AG04449 (cell line): ENCODE results near the gene DMRT1.

Experiments used
- CTCF ChIA-PET: fragments of 350-600 bp; formaldehyde crosslinking; extraction: SDS; loops from one replicate; lab custom pipeline; 2021; ENCODE audit warnings: antibody characterized with exemption; lab: Yijun Ruan, JAX
- POLR2A ChIA-PET: fragments of 400-600, 350-600 bp; formaldehyde crosslinking; extraction: SDS; loops from one replicate; lab custom pipeline; 2020; ENCODE audit warnings: antibody characterized with exemption, inconsistent platforms; lab: Yijun Ruan, JAX
- DNase-seq: peaks from one replicate; pipeline ENCODE4 v3.0.0-alpha.2; 2010; ENCODE audit warnings: low read depth, low spot score
- H3K4me3 ChIP-seq: 2 replicates; pipeline ENCODE4 v1.5.1; 2011; ENCODE audit warnings: low read depth, mild to moderate bottlenecking, control low read depth, low read length
- TF ChIP-seq, protein P1 (sequence below): IDR thresholded peaks from one replicate; pipeline ENCODE4 v1.5.1; 2011; ENCODE audit warnings: mild to moderate bottlenecking, moderate library complexity, low read length, control low read depth, inconsistent platforms; ENCODE audit not compliant: insufficient read depth; ENCODE audit errors: missing control alignments

The DMRT1 gene

DNA sequence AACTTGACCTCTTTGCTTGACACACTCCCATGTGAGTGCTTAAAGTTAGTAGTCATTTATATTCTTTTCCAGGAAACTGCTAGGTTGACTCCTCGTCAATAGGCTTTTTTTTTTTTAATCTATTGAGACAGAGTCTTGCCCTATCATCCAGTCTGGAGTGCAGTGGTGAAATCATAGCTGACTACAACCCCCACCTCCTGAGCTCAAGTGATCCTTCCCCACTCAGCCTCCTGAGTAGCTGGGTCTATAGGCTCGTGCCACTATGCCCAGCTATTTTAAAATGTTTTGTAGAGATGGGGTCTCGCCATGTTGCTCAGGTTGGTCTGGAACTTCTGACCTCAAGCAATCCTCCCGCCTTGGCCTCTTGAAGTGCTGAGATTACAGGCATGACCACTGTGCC, 34.9 kb downstream of the DMRT1 start:
- ChIA-PET POLR2A (no interaction called here), CTCF (no interaction called here)
- TF ChIP-seq, protein P1, sequence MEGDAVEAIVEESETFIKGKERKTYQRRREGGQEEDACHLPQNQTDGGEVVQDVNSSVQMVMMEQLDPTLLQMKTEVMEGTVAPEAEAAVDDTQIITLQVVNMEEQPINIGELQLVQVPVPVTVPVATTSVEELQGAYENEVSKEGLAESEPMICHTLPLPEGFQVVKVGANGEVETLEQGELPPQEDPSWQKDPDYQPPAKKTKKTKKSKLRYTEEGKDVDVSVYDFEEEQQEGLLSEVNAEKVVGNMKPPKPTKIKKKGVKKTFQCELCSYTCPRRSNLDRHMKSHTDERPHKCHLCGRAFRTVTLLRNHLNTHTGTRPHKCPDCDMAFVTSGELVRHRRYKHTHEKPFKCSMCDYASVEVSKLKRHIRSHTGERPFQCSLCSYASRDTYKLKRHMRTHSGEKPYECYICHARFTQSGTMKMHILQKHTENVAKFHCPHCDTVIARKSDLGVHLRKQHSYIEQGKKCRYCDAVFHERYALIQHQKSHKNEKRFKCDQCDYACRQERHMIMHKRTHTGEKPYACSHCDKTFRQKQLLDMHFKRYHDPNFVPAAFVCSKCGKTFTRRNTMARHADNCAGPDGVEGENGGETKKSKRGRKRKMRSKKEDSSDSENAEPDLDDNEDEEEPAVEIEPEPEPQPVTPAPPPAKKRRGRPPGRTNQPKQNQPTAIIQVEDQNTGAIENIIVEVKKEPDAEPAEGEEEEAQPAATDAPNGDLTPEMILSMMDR = no peak
- no peak overlapping the region for H3K4me3 ChIP-seq
- DNase-seq = no peak

DNA sequence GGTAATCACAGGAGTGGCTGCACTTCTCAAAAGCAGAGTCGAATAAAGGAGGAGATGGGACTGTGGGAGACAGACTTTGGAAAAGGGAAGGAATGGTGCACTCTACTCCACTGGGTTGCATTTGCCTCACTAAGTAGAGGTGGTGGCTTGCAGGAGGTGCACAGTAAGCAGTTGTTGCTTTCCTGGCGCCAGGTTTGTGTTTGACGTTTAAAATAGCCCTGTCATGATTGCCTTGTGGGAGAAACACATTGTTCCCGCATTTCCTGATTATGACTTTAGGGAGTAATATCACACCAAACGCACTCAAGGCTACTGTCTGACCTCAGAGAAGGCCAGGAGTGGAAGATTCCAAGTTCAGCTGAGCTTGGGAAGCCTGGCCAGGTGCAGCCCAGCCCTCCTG, 36.7 kb downstream of the DMRT1 start:
- ChIA-PET CTCF (no interaction called here), POLR2A (no interaction called here)
- H3K4me3 ChIP-seq = no peak overlapping the region
- TF ChIP-seq, protein P1 = no peak
- DNase-seq = no peak

DNA sequence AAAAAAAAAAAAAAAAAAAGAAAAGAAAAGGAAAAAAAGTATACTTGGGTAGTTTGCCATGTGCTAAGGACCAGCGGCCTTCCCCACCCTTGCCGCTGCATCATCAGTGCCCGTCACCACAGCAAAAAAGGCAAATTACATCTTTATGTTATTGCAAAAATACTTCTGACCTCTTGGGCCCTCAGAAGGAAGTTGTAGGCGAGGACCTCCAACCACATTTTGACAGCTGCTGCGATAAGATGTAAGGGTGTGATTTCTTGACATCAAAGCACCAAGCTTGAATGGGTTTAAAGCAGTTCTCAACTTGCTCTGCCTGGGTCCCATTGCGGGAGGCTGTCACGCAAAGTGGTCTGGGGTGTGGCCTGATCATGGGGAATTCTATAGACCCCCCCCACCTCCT, 39.2 kb downstream of the DMRT1 start:
- no peak for DNase-seq
- no peak overlapping the region for H3K4me3 ChIP-seq
- TF ChIP-seq, protein P1 = no peak
- POLR2A ChIA-PET = no interaction called here
- CTCF ChIA-PET = interaction anchor here (0.7 kb wide), 1 partner anchor 12 kb away, joined by 3 read pairs; no protein-coding TSS in a partner anchor

DNA sequence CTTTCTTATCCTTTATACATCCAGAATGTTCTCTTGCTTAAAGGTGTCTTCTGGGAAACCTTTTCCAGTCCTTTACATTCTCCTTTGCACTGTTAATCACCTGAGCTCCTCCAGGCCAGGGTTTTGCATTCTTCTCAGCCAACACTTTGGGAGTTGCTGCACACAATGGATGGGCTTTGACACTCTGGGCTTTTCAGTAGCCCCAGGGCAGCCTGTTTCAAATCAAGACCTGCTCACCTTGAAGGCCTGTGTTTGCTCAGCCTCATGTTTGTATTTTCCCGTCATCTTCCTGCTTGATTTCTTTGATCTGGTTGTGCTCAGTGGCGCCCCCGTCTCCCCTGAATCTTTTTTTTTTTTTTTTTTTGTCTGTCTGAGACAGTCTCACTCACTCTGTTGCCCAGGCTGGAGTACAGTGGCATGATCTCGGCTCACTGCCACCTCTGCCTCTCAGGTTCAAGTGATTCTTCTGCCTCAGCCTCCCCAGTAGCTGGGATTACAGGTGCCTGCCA, 41.0 kb downstream of the DMRT1 start:
- no peak overlapping the region for H3K4me3 ChIP-seq
- DNase-seq = no peak
- ChIA-PET CTCF (no interaction called here), POLR2A (no interaction called here)
- TF ChIP-seq, protein P1 = no peak

DNA sequence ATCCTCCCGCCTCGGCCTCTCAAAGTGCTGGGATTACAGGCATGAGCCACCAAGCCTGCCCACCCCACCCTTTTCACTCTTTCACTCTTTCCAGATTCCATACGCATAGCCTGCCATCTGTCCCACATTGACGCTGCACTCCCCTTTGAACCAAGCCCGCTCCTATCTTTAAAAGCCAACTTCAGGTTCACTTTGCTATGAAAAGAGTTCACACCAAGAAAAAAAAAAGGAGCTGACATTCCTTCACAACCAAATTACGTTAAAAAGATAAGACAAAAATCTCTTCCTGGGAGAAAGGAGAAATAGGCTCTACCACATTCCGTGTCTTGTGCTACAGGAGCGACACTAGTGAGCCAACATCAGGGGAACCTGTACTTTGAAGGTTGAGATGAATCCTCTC, 41.5 kb downstream of the DMRT1 start:
- no peak for DNase-seq
- ChIA-PET CTCF (no interaction called here), POLR2A (no interaction called here)
- TF ChIP-seq, protein P1 = no peak
- no peak overlapping the region for H3K4me3 ChIP-seq

DNA sequence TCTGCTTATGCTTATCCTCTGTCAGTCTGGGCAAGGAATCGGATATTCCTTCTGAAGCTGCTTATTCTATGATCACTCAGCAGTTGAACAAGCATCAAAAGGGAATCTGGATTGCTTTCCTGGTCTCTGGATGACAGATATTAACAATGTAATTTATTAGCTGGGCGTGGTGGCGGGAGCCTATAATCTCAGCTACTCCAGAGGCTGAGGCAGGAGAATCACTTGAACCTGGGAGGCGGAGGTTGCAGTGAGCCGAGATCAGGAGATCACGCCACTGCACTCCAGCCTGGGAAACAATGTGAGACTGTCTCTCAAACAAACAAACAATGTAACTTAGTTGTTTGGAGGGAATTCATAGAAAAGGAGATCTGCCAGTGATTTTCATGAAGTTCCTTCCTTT, 45.4 kb downstream of the DMRT1 start:
- TF ChIP-seq, protein P1 = no peak
- no peak for DNase-seq
- H3K4me3 ChIP-seq = no peak overlapping the region
- POLR2A ChIA-PET = no interaction called here
- CTCF ChIA-PET = no interaction called here
